GM19025 (cell line): ENCODE measurements around the gene MYOD1.
A peak's percentile ranks its signal among the peaks of the same experiment; 100 is the strongest.

ENCODE experiments used
- ATAC-seq: cut with Tn5 transposase; IDR thresholded peaks from one replicate; pipeline ENCODE4 v1.9.1; 2021; ENCODE audit warnings: mild to moderate bottlenecking, low read depth, moderate library complexity; ENCODE audit not compliant: unreplicated experiment

Gene MYOD1

DNA sequence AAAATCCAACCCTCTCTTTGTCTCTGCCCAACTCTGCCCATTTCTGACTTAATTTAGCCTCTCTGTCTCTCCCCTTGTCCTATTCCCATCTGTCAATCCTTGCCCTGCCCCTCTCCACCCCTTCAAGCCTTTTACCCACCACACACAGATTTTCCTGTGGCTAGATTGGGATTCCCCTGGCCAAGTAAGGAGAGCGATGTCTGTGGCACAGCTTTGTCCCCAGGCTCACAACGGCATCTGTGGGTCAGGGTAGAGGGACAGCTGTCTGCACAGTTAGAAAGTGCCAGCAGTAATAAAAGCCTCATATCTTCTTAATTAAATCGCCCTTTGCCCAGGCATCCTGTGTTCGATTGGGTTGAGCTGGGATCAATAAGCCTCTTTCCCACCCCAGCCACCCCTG lies 13.9 kb downstream of the MYOD1 start:
- no peak for ATAC-seq

DNA sequence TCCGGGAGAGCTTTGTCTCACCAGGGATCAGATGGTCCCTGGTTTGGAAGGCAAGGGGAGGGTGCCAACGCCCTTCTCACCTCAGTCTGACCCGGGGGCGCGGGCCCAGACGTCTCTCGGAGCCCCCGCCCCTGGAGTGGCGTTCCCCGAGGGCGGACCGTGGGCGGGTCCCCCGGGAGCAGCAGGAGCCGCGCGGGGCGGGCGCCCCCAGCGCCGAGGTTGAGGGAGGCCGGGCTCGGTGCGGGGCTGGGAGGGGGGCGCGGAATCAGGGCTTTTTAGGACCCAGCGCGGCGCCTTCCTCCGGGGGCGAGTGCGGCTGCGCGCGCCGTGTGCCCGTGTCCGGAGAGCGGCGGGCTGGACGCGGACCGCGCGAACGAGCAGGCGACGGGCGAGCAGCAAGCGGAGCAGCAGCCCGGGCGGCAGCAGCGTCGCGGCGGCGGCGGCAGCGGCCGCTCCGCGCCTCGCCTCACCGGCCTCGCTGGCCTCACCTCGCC lies 15.1 kb downstream of the MYOD1 start, which contains the start of gene KCNC1:
Gene KCNC1, plus strand, starts transcription at position 364 of the 494 bp plus-strand sequence. CDS start 1,222 bp downstream, outside the sequence.
- ATAC-seq: no peak

DNA sequence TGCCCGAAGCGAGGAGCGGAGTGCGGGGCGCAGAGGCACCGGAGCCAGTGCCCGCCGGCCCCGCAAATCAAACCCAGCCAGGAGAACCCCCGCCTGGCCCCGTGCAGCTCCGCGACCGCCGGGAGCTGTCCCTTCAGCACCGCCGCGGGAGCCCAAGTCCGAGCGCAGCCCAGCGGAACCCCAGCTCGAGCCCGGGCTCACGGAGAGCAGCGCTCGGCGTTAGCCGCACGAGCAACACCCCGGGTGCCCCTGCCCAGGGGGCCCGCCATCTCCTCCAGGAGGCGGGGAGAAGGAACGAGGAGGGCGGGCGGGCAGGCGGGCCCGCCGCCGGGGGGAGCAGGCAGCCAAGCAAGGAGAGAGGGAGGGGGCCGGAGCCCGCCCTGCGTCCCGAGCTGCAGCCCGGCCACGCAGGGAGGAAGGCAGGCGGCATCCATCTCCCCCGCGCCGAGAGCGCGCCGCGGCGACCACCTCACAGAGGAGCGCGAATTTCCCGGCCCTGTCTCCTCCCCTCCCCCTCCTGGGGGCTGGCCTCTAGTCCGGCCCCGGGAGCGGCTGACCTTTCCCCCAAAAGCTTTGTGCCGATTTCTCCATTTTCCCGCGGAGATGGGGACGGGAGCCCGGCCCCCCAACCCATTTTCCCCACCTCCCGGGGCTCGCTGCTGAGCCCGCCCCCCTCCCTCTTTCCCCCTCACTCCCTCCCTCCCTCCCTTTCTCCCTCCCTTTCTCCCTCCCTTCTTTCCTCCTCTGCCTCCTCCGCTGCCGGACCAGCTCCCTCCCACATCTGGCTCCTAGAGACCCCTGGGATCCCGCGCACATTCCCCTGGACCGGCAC lies 15.8 kb downstream of the MYOD1 start:
- peak; percentile 48 for ATAC-seq

DNA sequence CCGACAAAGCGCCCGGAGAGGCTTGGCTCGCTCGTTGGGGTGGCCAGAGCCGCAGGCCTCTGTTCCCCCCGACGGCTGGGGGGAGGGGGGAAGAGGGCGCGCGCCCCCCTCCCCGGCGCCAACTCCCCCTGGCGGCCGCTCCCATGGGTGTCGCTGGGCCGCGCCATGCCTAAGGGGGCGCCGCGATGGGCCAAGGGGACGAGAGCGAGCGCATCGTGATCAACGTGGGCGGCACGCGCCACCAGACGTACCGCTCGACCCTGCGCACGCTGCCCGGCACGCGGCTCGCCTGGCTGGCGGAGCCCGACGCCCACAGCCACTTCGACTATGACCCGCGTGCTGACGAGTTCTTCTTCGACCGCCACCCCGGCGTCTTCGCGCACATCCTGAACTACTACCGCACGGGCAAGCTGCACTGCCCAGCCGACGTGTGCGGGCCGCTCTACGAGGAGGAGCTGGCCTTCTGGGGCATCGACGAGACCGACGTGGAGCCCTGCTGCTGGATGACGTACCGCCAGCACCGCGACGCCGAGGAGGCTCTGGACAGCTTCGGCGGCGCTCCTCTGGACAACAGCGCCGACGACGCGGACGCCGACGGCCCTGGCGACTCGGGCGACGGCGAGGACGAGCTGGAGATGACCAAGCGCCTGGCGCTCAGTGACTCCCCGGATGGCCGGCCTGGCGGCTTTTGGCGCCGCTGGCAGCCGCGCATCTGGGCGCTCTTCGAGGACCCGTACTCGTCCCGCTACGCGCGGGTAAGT lies 16.6 kb downstream of the MYOD1 start:
- no peak for ATAC-seq

DNA sequence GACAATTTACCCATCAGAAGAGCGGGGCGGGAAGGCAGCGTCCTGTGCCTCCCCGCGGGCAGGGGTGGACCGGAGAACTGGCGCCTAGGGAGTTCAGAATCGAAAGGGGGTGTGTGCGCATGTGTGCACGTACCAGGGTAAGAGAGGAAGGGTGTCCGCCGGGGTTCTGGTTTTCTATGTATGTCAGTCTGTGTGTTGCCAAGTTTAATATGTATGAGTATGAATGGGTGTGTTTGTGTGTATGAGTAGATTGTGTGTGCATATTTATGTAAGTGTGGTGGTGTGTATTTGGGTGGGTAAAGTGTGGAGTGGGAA lies 17.2 kb downstream of the MYOD1 start:
- ATAC-seq: no peak

DNA sequence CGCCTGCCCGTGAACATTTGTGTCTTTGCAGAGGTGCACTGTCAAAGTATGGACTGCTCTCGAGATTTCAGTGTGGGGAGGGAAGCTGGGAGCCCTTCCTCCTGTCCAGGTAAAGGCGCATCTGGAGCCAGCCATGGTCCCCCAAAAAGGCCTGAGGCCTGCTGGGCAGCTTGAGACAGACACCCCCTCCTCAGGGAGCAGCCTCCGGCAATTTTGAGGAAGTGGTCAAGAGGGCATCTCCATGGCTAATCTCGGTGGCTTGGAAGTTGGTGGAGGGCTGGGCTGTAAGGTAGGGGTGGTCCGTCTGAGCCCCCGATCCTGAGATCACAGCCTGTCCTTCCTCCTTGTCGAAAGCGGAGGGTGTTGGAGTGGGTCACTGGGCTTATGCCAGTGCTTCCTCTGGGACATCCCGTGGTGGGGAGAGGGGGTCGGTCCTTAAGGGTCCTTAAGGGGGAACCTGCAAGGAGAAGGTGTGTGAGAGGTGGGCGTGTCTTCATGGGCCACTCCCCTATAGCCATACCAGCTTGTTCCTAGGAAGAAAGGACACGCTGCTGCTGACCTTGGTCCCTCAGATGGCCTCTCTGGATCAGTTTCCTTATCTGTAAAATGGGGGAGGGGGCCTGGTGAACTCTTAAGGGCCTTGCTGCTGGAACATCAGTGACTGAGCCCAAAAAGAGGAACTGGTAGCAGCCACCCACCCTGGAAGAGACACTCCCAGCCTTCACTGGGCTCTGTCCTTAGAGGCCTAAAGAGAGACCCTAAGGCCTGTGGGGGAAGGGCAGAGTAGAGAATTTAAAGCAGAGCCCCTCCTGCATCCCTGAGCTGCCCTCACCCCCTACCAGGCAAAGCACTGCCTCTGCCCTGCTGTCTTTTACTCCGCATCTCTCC lies 17.8 kb downstream of the MYOD1 start:
- ATAC-seq: no peak

DNA sequence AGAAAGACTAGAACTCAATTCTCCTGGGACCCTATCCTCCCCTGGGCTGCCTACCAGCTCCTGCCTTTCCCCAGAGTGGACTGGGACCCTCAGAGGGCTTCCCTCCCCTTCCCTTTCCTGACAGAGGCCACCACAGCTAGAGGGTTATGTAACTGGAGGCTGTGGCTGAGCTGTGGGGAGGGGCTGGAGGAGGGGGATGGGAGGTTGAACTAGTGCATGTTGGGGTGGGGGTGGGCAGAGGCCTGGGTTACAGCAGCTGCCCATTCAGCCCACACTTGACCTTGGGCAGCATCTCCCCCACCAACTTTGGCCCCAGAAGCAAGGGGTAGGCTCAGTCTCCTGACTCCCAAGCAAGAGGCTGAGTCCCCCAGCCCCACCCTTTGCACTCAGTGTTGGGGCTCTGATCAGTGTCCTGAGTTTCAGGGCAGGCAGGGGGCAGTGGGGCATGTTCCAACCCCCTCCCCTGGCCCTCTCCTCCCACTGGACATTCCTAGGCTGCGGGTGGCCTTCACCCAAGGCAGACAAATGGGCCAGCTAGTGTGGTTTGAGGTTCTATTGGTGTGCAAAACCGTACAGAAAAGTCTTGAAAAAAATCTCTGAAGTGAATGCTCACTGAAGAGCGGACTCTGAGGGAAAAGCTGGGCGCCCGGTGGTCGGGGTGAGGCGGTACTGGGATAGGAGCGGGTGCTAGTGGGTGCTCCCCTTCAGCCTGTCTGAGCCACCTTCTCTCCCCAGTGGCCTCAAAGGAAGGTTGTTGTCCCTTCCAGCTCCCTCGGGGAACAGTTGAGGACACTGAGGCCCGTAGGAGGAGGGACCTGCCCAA lies 19.0 kb downstream of the MYOD1 start:
- ATAC-seq: no peak

DNA sequence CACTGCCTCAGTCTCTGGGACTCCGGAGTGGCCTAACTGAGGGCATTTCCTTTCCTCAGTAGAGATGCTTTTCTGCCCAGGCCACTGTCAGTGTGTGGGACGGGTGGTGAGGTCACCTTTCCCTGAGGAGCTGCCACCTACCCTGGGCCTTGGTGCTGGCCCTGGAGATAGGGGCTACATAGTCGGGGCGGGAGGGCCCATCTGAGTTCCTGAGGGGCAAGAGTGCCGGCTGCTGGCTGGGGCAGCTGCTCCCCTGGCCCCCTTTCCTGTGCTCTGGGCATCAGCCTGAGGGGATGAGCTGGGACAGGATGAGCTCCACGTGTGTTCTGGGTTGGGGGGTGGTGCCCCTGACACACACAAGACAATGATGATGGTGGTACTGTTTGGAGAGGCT lies 20.6 kb downstream of the MYOD1 start:
- no peak for ATAC-seq

DNA sequence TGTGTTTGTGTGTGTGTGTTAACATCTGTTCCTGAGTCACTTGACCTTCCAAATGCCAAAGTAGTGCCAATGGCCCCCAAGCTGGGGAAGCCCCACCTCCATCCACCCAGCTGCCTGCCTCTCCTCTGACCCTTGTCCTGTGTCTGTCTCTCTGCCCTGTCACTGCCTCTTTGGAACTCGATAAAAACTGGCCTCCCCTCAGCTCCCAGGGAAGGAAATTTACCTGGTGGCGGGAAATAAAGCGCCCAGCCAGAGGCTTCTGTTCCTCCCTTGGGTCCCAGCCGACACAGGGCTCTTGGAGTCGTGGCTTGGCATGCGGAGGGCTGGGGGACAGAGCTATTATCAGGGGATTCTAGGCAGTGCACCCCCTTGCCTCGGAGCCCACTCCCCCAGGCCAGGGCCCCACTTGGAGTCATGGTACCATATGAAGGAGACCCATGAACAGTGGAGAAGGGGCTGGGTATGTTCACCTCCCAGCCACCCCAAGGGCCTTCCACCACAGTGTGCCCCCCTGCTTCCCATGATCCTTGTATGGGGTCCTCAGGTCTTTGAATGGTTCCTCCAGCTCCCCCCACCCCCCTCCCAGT lies 21.4 kb downstream of the MYOD1 start:
- ATAC-seq: no peak

DNA sequence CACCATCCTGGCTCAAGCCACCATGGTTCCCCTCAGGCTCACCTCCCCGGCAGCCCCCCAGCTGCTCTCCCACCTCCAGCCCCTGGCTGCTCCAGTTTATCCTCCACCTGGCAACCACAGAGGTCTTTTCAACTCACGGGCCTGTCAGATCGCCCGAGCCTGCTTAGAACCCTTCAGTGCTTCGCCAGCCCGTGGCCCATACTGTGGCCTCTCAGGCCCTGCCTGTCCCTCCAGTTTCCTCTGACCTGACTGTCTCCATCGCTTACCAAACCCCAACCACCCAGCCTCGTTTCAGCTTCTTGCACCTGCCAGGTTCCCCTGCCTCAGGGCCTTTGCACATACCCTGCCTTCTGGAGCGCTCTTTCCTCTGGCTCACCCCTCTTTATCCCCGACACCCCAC lies 22.1 kb downstream of the MYOD1 start:
- no peak for ATAC-seq

DNA sequence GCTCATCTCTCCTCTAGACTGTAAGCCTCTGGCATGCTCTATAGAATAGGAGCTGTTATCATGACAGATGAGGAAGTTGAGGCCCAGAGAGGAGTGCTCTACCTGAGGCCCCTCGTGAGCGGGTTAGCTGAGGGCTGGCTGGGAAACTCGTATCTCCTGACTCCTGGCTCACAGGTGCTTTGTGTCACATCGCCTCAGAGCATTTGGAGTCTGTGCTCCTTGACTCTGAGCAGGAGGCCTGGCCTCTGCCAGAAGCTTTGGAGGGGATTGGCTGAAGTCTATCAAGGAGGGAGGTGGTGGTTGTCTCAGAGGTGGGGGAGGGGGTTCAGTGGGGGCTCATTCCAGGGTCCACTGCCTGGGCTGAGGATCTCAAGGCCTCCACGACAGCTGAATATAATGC lies 22.6 kb downstream of the MYOD1 start:
- ATAC-seq: no peak

DNA sequence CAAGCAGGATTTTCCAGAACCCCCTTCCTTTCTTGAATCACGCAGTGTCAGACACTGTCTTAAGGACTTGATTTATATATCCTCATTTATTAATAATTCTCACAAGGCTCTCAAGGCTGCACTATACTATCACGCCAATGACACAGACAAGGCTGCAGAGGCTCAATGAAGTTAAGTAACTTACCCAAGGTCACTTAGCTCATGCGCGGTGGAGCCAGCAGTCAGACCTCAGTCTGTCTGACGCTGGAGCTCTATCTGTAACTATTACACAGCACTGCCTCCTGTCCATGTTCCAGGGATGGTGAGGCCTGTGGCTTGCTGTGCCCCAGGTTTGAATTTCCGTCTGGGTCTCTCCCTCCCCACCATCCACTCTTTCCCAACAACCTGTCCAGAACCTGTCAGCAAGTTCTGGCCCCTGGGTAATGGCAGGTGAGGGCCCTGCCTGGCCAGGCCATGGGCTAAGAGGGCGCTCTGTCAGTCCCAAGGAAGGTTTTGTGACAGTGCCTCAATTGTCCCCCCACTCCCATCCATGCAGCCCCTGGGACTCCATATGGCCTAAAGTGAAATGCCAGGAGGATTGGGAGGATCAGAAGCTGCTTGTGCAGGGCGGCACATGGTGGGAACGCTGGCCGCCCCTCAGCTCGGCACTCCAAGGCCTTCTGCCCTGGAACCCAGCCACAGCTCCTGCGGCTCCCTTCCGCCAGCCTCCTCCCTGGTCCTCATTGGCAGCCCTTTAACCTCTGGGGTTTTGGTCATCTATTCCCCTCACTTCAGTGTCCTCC lies 23.8 kb downstream of the MYOD1 start:
- ATAC-seq: no peak

DNA sequence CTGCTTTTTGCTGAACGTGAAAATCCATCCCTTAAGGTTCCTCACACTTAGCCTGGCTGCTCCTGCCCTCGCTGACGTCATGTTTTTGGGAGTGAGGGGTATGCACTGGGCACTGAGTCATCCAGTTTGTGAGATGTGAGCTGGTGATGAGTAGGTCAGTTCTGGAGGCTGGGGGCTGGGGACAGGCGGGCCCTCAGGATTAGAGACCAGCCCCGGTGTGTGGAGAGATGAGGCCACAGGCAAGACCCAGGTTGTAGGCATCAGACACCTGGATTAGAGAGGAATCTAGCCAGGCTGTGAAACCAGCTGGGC lies 24.4 kb downstream of the MYOD1 start:
- no peak for ATAC-seq

DNA sequence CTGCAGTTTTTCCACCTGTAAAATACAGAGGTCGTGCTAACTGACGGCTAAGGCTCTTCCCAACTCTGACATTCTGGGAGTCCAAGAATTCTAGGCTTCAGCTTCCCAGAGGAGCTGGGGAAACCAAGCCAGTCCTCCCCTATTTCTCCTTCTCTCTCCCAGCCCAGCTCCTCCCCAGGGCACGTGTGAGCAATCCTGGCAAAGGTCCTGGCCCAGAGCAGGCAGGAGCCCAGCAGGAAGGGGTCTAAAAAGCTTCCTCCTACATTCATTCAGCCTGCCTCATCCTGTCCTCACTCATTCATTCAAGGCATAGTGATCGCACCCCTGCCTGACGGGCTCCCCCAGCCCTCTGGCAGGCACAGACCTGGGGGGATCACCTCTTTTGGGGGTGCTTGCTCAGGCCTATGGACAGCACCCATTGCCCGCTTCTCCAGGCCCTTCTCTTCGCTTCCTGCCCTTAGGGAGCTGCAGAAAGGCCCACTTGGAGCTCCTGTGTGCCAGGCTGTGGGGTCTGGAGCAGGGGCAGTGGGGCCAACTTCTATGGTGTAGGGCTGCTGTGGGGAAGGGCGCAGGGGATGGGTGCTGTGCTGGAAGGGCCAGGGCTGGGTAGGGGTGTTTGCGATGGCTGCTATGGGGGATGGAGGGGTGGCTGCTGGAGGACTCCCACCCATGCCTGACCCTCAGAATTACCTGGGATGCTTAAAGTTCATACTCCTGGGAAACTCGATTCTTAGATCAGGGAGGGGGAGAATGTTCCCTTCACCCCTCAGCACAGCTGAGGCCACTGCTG lies 25.0 kb downstream of the MYOD1 start:
- no peak for ATAC-seq

DNA sequence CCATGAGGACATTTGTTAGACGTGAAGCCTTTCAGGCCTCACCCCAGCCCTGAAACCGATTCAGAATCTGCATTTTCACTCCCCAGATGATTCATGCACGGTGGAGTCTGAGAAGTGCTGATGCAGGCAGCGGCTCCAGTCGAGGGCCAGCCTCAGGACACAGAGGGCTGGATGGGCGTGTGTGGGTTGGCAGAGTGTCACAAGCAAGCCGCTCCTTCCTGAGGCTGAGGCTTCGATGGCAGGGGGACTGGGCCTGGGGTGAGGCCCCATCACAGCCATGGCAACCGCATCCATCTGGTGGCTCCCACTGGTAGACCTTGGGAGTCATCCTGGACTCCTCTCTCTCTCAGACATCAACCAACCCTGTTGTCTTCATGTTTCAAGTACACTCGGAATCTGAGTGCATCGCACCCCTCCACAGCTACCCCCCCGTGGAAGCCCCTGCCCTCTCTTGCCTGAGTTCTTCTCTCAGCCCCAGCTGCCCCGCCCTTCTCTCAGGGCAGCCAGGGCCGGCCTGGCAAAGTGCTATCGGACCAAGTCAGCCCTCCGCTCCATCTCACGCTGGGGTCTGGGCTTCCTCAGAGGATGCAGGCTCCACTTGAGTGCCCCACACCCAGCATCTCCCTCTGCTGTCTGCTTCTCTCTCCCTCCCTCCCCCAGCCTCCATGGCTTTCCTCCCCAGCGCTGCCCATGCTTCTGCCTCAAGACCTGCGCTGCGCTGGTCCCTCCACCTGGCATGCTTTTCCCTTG lies 25.8 kb downstream of the MYOD1 start:
- ATAC-seq: no peak

DNA sequence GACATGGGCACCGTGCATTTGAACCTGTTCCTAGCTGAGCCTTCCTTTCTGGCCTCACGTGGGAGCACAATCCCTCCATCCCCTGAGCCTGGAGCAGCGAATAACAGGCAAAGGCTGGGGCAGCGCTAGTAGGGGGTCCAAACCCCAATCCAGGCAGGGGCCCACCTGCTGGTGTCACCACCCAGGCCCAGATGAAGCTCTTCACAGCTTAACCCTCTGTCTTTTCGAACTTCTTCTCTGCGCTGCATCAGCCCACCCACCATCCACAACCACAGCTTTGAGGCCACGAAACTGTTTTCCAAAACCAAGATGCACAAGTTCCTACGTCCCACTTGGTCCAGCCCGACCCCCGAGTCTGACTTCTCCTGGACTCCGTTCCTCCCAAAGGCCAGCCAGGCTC lies 26.7 kb downstream of the MYOD1 start:
- ATAC-seq: no peak

DNA sequence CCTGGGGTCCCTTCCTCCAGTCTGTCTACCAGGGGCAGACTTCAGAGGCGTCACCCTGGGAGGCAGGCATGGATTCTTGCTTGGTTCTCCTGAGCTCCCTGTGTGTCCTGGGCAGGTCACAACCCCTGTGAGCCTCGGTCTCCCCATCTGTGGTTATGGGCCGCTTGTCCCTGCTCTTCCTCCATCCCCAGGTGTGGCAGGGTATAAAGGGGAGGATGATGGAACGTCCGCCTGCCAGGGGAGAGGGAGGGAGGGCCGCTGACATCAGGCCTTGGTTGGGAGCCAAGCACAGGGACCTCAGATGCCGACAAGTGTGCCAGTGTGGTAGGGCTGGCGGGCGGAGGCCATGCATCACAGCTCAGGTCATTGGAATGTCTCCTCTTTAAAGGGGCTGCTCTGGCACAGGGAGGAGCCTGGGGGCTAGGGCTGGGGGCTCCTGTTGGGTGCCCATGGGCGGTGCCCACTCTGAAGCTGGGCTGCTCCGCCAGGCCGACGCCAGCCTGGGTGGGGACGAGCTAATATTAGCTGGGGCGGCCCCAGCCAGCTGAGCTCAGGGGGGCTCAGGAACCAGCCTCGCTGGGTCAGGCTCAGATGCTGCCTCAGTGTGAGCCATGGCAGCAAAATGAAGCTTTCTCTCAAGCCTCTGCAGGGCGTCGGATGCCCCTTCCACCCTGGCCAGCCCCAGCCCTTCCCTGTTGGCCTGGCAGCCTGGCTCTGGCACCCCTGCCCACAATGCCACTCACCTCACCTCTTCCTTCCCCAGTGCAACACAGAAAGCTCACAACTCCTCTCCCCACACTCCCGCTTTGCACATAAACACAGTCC lies 28.0 kb downstream of the MYOD1 start:
- ATAC-seq: no peak
